Measurements from ENCODE around the gene CLDN24.

The CLDN24 gene

GRCh38 chr4:183318656-183319055 is 3.6 kb downstream of the CLDN24 start:
- H3K27me3 ChIP-seq (ENCODE audit: control insufficient read depth, insufficient read depth, low read length) = no peaks in the 10 kb centered on the region
- peaks cover 23% of the 10 kb centered on the region for H3K36me3 ChIP-seq (ENCODE audit: insufficient read depth, low read length)
- no peak overlapping the region for H3K4me2 ChIP-seq (ENCODE audit: low read length)
- no peak overlapping the region for H3K9ac ChIP-seq (ENCODE audit: low read depth, low read length)
- H3K4me3 ChIP-seq (ENCODE audit: low read length) = no peak overlapping the region
- no peaks in the 10 kb centered on the region for H3K9me3 ChIP-seq (replicated peaks; ENCODE audit: low read length)
- H3K4me1 ChIP-seq (ENCODE audit: control insufficient read depth, insufficient read depth, low read length) = no peaks in the 10 kb centered on the region

GRCh38 chr4:183314806-183315205 is 7.4 kb downstream of the CLDN24 start:
- H3K4me1 ChIP-seq (ENCODE audit: control insufficient read depth, insufficient read depth, low read length) = no peaks in the 10 kb centered on the region
- H3K36me3 ChIP-seq (ENCODE audit: insufficient read depth, low read length) = peaks cover 34% of the 10 kb centered on the region
- H3K9me3 ChIP-seq (replicated peaks; ENCODE audit: low read length) = no peaks in the 10 kb centered on the region
- H3K4me3 ChIP-seq (ENCODE audit: low read length) = no peak overlapping the region
- H3K9ac ChIP-seq (ENCODE audit: low read depth, low read length) = no peak overlapping the region
- no peak overlapping the region for H3K4me2 ChIP-seq (ENCODE audit: low read length)
- no peaks in the 10 kb centered on the region for H3K27me3 ChIP-seq (ENCODE audit: control insufficient read depth, insufficient read depth, low read length)

DNA sequence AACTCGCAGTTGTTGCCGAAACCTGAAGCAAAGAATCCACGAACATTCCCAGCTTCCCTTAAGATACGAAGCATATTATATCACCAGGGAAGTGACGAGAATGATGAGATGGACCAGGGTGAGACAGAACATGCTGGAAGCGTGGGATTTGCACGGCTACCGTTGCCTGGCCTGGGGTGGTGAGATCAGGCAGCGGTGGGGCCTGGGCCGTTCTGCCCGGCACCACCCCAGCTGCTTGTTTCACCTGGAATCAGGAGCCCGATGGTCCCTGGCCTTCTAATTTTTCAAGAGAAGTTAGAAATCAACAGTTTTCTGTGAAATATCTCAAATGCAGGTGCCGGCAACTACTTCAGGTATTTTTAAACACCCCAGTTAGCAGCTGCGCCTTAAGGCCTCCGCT is 7.9 kb downstream of the CLDN24 start:
- Histone ChIP-seq H3K9ac (ENCODE audit: low read depth, low read length) (no peak overlapping the region), H3K9me3 (replicated peaks; ENCODE audit: low read length) (no peaks in the 10 kb centered on the region), H3K27me3 (ENCODE audit: control insufficient read depth, insufficient read depth, low read length) (no peaks in the 10 kb centered on the region), H3K4me3 (ENCODE audit: low read length) (no peak overlapping the region), H3K4me1 (ENCODE audit: control insufficient read depth, insufficient read depth, low read length) (no peaks in the 10 kb centered on the region), H3K36me3 (ENCODE audit: insufficient read depth, low read length) (peaks cover 34% of the 10 kb centered on the region), H3K4me2 (ENCODE audit: low read length) (no peak overlapping the region)

DNA sequence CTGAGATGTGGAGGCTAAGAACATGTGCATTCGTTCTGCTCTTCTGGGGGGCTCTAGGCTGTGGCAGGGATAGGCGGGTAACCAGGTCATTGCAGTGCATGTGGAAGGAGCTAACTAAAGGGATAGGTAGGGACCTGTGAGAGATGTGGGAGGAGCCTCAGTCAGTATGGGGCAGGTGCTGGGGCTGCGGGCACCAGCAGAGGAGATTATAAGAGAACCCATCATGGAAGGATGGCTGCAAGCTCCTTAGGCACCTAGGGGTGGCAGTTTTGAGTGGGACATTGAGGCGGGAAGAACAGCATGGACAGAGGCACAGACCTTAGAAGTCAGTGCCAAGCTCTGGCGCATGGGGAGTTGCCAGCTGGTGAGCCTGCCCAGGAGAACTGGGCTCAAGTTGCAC is 9.4 kb downstream of the CLDN24 start:
- Histone ChIP-seq H3K9ac (ENCODE audit: low read depth, low read length) (no peak overlapping the region), H3K9me3 (replicated peaks; ENCODE audit: low read length) (no peaks in the 10 kb centered on the region), H3K4me2 (ENCODE audit: low read length) (no peak overlapping the region), H3K4me1 (ENCODE audit: control insufficient read depth, insufficient read depth, low read length) (no peaks in the 10 kb centered on the region), H3K27me3 (ENCODE audit: control insufficient read depth, insufficient read depth, low read length) (no peaks in the 10 kb centered on the region), H3K36me3 (ENCODE audit: insufficient read depth, low read length) (peaks cover 30% of the 10 kb centered on the region), H3K4me3 (ENCODE audit: low read length) (no peak overlapping the region)

- Histone ChIP-seq H3K4me3 (ENCODE audit: low read length) (no peak overlapping the region), H3K4me1 (ENCODE audit: control insufficient read depth, insufficient read depth, low read length) (no peaks in the 10 kb centered on the region), H3K9ac (ENCODE audit: low read depth, low read length) (no peak overlapping the region)
Observed at GRCh38 chr4:183306811-183307210, 15.4 kb downstream of the CLDN24 start.

GRCh38 chr4:183304538-183304937 is 17.7 kb downstream of the CLDN24 start:
- Histone ChIP-seq H3K9ac (ENCODE audit: low read depth, low read length) (no peak overlapping the region), H3K4me3 (ENCODE audit: low read length) (no peak overlapping the region), H3K4me2 (ENCODE audit: low read length) (no peak overlapping the region), H3K27me3 (ENCODE audit: control insufficient read depth, insufficient read depth, low read length) (no peaks in the 10 kb centered on the region), H3K9me3 (replicated peaks; ENCODE audit: low read length) (no peaks in the 10 kb centered on the region), H3K36me3 (ENCODE audit: insufficient read depth, low read length) (peaks cover 1% of the 10 kb centered on the region), H3K4me1 (ENCODE audit: control insufficient read depth, insufficient read depth, low read length) (no peaks in the 10 kb centered on the region)

More at GRCh38 chr4:183306811-183307210, 15.4 kb downstream of the CLDN24 start:
- no peaks in the 10 kb centered on the region for H3K36me3 ChIP-seq (ENCODE audit: insufficient read depth, low read length)
- no peak overlapping the region for H3K4me2 ChIP-seq (ENCODE audit: low read length)
- no peaks in the 10 kb centered on the region for H3K9me3 ChIP-seq (replicated peaks; ENCODE audit: low read length)
- no peaks in the 10 kb centered on the region for H3K27me3 ChIP-seq (ENCODE audit: control insufficient read depth, insufficient read depth, low read length)

DNA sequence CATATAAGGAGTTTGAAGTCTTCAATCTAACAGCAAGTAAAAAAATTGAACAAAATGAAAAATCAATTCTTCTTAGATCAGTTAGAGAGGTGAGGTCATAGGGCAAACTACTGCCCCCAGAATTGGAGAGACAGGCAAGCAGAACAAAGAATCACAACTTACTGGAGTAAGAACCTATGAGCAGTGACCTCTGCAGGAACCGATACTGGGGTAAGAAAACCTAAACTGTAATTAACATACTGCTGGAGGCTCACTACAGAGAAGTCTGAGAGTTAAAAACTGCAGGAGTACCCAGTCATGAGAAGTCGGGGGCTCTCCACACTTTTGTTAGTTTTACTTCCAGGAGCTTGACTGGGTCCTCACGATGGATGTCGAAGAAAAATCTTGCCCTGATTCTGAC is 18.2 kb downstream of the CLDN24 start:
- Histone ChIP-seq H3K27me3 (ENCODE audit: control insufficient read depth, insufficient read depth, low read length) (no peaks in the 10 kb centered on the region), H3K4me2 (ENCODE audit: low read length) (no peak overlapping the region), H3K4me1 (ENCODE audit: control insufficient read depth, insufficient read depth, low read length) (no peaks in the 10 kb centered on the region), H3K36me3 (ENCODE audit: insufficient read depth, low read length) (peaks cover 5% of the 10 kb centered on the region), H3K9me3 (replicated peaks; ENCODE audit: low read length) (no peaks in the 10 kb centered on the region), H3K4me3 (ENCODE audit: low read length) (no peak overlapping the region), H3K9ac (ENCODE audit: low read depth, low read length) (no peak overlapping the region)

DNA sequence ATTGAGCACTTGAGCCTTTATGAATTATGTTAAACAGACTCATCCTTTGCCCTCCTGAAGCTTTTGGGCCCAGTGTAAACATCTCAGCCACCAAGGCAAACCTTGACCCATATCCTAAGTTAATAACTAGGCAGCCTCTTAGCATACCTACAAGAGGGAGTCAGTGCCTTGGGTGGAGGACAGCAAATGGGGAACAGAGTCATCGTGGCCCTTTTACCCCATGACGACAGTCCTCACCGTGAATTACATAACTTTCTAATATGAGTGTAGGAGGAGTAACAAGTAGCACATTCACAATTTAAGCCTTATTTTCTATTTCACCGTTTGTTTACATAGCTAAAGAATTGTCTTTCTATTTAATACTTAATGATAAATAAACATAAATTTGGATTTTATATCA is 18.9 kb downstream of the CLDN24 start:
- Histone ChIP-seq H3K27me3 (ENCODE audit: control insufficient read depth, insufficient read depth, low read length) (no peaks in the 10 kb centered on the region), H3K9ac (ENCODE audit: low read depth, low read length) (no peak overlapping the region), H3K9me3 (replicated peaks; ENCODE audit: low read length) (no peaks in the 10 kb centered on the region), H3K36me3 (ENCODE audit: insufficient read depth, low read length) (peaks cover 5% of the 10 kb centered on the region), H3K4me2 (ENCODE audit: low read length) (no peak overlapping the region), H3K4me3 (ENCODE audit: low read length) (no peak overlapping the region), H3K4me1 (ENCODE audit: control insufficient read depth, insufficient read depth, low read length) (no peaks in the 10 kb centered on the region)

GRCh38 chr4:183300655-183301054 is 21.6 kb downstream of the CLDN24 start:
- no peaks in the 10 kb centered on the region for H3K4me1 ChIP-seq (ENCODE audit: control insufficient read depth, insufficient read depth, low read length)
- H3K4me2 ChIP-seq (ENCODE audit: low read length) = no peak overlapping the region
- H3K36me3 ChIP-seq (ENCODE audit: insufficient read depth, low read length) = peaks cover 17% of the 10 kb centered on the region
- H3K4me3 ChIP-seq (ENCODE audit: low read length) = no peak overlapping the region
- H3K27me3 ChIP-seq (ENCODE audit: control insufficient read depth, insufficient read depth, low read length) = no peaks in the 10 kb centered on the region
- H3K9me3 ChIP-seq (replicated peaks; ENCODE audit: low read length) = no peaks in the 10 kb centered on the region
- H3K9ac ChIP-seq (ENCODE audit: low read depth, low read length) = no peak overlapping the region

DNA sequence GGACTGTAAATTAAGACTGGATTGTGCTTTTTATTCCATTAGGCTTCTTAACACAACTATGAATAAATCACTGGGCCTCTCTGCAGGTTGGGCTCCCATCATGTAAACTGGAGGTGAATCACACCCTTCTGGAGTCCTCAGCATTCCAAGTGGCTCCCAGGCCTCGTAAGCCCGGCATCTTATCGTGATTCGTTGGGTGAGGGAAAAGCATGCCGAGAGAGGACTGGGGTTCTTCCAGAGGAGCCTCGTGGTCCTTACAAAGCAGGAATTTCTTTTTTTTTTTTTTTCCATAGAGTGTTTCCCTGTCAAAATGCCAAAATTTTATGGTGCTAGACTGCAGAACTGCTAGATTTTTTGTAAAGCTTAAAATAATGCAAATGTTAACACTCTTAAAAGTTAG is 22.2 kb downstream of the CLDN24 start:
- peaks cover 22% of the 10 kb centered on the region for H3K36me3 ChIP-seq (ENCODE audit: insufficient read depth, low read length)
- H3K4me1 ChIP-seq (ENCODE audit: control insufficient read depth, insufficient read depth, low read length) = no peaks in the 10 kb centered on the region
- H3K27me3 ChIP-seq (ENCODE audit: control insufficient read depth, insufficient read depth, low read length) = no peaks in the 10 kb centered on the region
- H3K9ac ChIP-seq (ENCODE audit: low read depth, low read length) = no peak overlapping the region
- no peaks in the 10 kb centered on the region for H3K9me3 ChIP-seq (replicated peaks; ENCODE audit: low read length)
- no peak overlapping the region for H3K4me3 ChIP-seq (ENCODE audit: low read length)
- H3K4me2 ChIP-seq (ENCODE audit: low read length) = no peak overlapping the region

GRCh38 chr4:183299464-183299863 is 22.8 kb downstream of the CLDN24 start:
- no peaks in the 10 kb centered on the region for H3K27me3 ChIP-seq (ENCODE audit: control insufficient read depth, insufficient read depth, low read length)
- H3K4me1 ChIP-seq (ENCODE audit: control insufficient read depth, insufficient read depth, low read length) = no peaks in the 10 kb centered on the region
- H3K9ac ChIP-seq (ENCODE audit: low read depth, low read length) = no peak overlapping the region
- no peak overlapping the region for H3K4me3 ChIP-seq (ENCODE audit: low read length)
- peaks cover 26% of the 10 kb centered on the region for H3K36me3 ChIP-seq (ENCODE audit: insufficient read depth, low read length)
- no peaks in the 10 kb centered on the region for H3K9me3 ChIP-seq (replicated peaks; ENCODE audit: low read length)
- H3K4me2 ChIP-seq (ENCODE audit: low read length) = no peak overlapping the region

GRCh38 chr4:183297675-183298074 is 24.6 kb downstream of the CLDN24 start:
- H3K36me3 ChIP-seq (ENCODE audit: insufficient read depth, low read length) = peaks cover 26% of the 10 kb centered on the region
- no peaks in the 10 kb centered on the region for H3K27me3 ChIP-seq (ENCODE audit: control insufficient read depth, insufficient read depth, low read length)
- H3K4me2 ChIP-seq (ENCODE audit: low read length) = no peak overlapping the region
- H3K9ac ChIP-seq (ENCODE audit: low read depth, low read length) = no peak overlapping the region
- H3K4me1 ChIP-seq (ENCODE audit: control insufficient read depth, insufficient read depth, low read length) = no peaks in the 10 kb centered on the region
- H3K9me3 ChIP-seq (replicated peaks; ENCODE audit: low read length) = no peaks in the 10 kb centered on the region
- H3K4me3 ChIP-seq (ENCODE audit: low read length) = no peak overlapping the region
